IPS-18c (cell line): ENCODE results near the gene MSH3.

Experiments used
- H3K4me3 ChIP-seq: 2 replicates; pipeline ENCODE4 v1.7.0; 2013; ENCODE audit warnings: low read depth, mild to moderate bottlenecking, low read length, moderate library complexity; ENCODE audit not compliant: insufficient read depth
- H3K9me3 ChIP-seq: one replicate; pipeline ENCODE4 v1.6.1; 2013; ENCODE audit warnings: mild to moderate bottlenecking, low read length, moderate library complexity; ENCODE audit not compliant: control insufficient read depth, insufficient read depth

Gene MSH3

GRCh38 chr5:80925931-80926330 lies 271.5 kb downstream of the MSH3 start:
- no peak overlapping the region for H3K4me3 ChIP-seq
- H3K9me3 ChIP-seq, result no peaks in the 10 kb centered on the region
